A673 (cell line): ENCODE results near the gene NOS3.
"Not testable (repeated sequence)": the region's sequence is repeated elsewhere in the genome, so short reads cannot be mapped to it uniquely, and the experiment has no call there.

Experiments
- EZH2 ChIP-seq: fragments of 200-600 bp; sonication (generic); IDR thresholded peaks from 2 replicates; pipeline ENCODE4 v1.6.1; 2017; ENCODE audit warnings: borderline replicate concordance, low read depth, mild to moderate bottlenecking, mixed read lengths, antibody characterized with exemption, low read length; ENCODE audit not compliant: poor library complexity, severe bottlenecking
- TF ChIP-seq, protein P1 (sequence below): fragments of 300-800, 200-600 bp; sonication (generic); conservative IDR thresholded peaks from 2 replicates; pipeline ENCODE4 v1.5.1; 2017; ENCODE audit warnings: low read depth, mild to moderate bottlenecking, antibody characterized with exemption, low read length, moderate library complexity, mixed read lengths

DNA sequence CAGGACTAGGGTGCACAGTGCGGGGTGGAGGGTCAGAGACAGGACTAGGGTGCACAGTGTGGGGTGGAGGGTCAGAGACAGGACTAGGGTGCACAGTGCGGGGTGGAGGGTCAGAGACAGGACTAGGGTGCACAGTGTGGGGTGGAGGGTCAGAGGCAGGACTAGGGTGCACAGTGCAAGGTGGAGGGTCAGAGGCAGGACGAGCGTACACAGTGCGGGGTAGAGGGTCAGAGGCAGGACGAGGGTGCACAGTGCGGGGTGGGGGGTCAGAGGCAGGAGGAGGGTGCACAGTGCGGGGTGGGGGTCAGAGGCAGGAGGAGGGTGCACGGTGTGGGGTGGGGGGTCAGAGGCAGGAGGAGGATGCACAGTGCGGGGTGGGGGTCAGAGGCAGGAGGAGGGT is 52.6 kb downstream of the NOS3 start:
- TF ChIP-seq, protein P1, sequence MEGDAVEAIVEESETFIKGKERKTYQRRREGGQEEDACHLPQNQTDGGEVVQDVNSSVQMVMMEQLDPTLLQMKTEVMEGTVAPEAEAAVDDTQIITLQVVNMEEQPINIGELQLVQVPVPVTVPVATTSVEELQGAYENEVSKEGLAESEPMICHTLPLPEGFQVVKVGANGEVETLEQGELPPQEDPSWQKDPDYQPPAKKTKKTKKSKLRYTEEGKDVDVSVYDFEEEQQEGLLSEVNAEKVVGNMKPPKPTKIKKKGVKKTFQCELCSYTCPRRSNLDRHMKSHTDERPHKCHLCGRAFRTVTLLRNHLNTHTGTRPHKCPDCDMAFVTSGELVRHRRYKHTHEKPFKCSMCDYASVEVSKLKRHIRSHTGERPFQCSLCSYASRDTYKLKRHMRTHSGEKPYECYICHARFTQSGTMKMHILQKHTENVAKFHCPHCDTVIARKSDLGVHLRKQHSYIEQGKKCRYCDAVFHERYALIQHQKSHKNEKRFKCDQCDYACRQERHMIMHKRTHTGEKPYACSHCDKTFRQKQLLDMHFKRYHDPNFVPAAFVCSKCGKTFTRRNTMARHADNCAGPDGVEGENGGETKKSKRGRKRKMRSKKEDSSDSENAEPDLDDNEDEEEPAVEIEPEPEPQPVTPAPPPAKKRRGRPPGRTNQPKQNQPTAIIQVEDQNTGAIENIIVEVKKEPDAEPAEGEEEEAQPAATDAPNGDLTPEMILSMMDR = not testable (repeated sequence)
- TF ChIP-seq EZH2 = not testable (repeated sequence)
